AG08395 (cell line): Measurements from ENCODE around the gene IDUA.
A peak's percentile ranks its signal among the peaks of the same experiment; 100 is the strongest.

ENCODE experiments used
- DNase-seq: peaks from one replicate; pipeline ENCODE4 v3.0.0; 2012; ENCODE audit warnings: mixed read lengths, low spot score

IDUA gene

GRCh38 chr4:1000686-1001260 is 13.9 kb downstream of the IDUA start:
- DNase-seq: no peak

DNA sequence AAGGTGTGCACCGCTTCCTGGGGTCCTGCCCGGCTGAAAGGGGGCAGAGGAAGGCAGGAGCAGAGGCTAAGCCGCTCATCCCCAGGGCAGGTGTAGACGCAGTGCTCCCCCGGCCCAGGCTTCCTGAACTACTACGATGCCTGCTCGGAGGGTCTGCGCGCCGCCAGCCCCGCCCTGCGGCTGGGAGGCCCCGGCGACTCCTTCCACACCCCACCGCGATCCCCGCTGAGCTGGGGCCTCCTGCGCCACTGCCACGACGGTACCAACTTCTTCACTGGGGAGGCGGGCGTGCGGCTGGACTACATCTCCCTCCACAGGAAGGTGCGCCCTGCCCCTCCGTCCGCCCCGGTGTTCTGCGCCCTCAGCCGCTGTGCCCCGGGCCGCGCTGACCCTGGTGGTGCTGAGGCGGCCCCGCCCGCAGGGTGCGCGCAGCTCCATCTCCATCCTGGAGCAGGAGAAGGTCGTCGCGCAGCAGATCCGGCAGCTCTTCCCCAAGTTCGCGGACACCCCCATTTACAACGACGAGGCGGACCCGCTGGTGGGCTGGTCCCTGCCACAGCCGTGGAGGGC is 14.8 kb downstream of the IDUA start:
- no peak for DNase-seq

- no peak for DNase-seq
Measured at GRCh38 chr4:1002131-1002630, 15.3 kb downstream of the IDUA start.

- DNase-seq: no peak
Measured at GRCh38 chr4:1002631-1003251, 15.9 kb downstream of the IDUA start.

- no peak for DNase-seq
Measured at GRCh38 chr4:1003271-1004070, 16.6 kb downstream of the IDUA start.

GRCh38 chr4:1004071-1004418 is 17.2 kb downstream of the IDUA start:
- no peak for DNase-seq

GRCh38 chr4:1004557-1005485 is 18.0 kb downstream of the IDUA start:
- DNase-seq: no peak

- no peak for DNase-seq
Measured at GRCh38 chr4:1006856-1007255, 20.0 kb downstream of the IDUA start.

GRCh38 chr4:1008840-1009541 is 22.1 kb downstream of the IDUA start:
- no peak for DNase-seq

DNA sequence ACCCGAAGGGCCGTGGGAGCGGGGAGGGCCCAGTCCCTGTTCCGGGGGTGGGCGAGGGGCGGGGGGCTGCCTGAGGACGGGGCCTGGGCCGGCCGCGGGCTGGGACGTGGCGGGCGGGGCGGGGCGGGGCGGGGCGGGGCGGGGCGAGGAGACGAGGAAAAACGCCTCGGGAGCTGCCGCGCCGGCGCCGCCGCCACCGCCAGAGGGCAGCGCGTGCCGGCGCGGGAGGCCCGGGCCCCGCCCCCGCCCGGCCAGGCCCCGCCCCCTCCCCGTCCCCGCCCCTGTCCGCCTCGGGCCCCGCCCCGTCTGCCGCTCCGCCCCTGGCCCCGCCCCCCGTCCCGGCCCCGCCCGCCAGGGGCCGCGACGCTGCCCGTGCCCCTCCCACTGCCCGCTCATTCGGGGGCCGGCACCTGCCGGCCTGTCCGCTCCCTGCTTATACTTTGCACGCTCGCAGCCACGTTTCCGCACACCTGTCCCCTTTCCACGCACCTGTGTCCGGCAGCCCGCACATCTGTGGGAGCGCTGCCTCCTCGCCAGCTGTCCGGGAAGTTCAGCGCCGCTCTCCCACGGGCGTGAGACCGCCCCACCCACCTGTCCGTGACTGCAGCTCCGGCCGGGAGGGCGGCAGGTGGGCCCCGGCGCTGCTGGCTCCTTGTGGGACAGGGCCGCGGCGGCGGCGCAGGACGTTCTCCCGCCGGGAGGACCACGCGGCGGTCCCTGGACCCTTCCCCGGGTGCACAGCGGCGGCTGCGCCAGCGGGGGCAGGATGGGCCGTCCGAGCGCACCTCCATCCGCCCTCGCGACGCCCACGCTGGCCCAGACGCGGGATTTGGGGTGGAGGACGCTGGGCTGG is 22.9 kb downstream of the IDUA start:
- peak; percentile 91 for DNase-seq

- peak; percentile 82 for DNase-seq
Measured at GRCh38 chr4:1010395-1011021, 23.7 kb downstream of the IDUA start.

DNA sequence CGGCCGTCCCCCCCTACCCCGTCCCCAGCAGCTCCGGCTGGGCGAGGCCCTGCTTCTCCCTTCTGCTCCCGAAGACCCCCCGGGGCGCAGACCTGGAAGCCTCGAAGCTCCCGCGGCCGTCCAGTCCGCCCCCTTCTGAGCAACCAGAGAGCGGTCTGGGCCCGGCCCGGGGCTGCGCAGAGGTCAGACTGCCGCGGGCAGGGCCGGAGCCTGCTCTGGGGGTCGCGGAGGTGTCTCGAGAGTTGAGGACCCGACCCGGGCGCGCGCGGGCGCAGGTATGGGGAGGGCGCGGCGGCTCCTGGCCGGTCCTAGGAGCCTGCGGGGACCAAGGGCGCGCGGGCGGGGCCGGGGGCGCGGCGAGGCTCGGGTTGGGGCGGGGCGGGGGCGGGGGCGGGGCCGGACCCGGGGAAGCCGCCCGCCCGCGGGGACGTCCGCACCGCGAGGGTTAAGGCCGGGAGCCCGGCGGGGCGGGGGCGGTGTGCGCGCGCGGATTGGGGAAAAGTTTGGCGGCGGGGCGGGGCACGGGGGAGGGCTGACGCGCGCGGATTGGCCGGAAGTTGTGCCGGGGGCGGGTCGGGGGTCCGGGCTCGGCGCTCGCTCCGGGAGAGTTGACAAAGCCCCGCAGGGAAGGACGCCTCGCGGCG is 24.3 kb downstream of the IDUA start, which contains the start of gene FGFRL1:
Gene FGFRL1, plus strand, starts transcription at position 605 of the 644 bp plus-strand sequence. CDS start 860 bp downstream, outside the sequence.
- DNase-seq: peak; percentile 97

DNA sequence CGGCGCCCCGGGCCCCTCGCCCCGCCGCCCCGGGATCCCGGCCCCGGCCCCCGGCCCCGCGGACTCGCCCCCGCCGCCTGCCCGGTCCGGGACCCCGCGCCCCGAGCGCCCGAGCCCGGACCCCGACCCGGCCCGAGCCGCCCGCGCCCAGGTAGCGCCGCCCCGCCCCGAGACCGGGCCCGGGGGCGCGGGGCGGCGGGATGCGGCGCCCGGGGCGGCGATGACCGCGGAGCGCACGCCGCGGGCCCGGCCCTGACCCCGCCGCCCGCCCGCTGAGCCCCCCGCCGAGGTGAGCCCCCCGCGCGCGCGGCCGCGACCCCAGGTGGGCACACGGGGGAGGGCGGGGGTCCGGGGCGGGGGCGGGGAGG is 24.8 kb downstream of the IDUA start:
- no peak for DNase-seq

- DNase-seq: no peak
Measured at GRCh38 chr4:1012034-1012739, 25.3 kb downstream of the IDUA start.

- DNase-seq: no peak
Measured at GRCh38 chr4:1013225-1014073, 26.6 kb downstream of the IDUA start.

DNA sequence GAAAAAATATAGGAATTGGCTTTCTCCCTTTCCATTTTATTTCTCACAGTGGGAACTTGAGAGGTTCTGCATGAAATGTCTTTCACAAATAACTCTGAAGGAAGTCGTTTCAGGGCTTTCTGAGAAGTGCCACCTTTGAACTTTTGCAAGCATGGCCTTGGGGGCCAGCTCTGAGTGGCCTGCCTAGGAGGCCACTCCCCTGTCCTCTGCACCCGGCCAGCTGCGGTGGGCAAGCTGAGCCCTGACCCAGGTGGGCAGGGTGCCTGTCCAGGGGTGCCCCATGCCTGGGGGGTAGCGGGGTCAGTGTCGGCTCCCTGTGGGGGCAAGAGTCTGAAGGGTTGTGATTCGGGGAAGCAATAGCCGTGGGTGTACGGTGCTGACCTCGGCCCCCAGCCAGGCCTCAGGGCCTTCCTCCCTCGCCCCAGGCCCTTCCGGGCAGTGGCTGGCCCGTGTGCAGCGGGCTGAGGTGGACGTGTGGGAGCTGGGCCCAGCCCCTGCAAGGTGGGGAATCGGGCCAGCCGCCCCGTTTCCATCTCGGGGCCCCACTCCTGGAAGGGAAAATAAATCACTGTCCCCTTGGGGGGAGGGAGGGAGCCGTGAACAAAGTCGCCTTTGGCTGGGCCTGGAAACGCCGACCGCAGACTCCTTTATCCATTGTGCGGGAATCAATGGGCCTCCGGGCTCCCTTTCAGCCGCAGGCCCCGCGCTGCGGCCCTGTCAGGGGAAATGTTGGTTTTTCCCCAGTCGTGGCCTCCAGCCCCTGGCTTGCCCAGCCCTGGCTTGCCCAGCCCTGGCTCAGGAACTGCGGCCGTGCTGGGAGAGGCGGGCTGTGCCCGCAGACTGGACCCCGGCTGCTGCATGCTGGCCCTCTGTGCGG is 27.7 kb downstream of the IDUA start:
- DNase-seq: no peak

DNA sequence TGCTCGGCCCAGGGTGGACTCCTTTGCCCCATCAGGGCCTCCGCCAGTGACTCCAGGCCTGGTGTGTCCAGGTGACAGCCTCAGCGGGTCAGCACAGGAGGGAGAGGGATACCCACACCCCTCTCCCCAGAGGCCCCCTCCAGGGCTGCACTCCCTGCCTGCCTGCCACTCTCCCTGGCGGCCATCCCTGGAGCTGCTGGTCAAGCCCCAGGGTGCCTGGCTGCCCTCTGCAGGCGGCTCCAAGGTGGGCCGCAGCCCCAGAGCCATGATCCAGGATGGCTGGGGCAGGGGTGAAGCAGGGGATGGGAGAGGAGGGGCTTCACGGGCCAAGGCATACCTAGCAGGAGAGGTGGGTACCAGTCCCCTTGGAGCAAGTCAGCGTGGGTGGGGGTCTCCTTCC is 28.3 kb downstream of the IDUA start:
- no peak for DNase-seq
